ENCODE data around the gene ST6GALNAC4.

GRCh38 chr9:127945942-127946341 lies 29.1 kb upstream of the ST6GALNAC4 start:
- TF ChIP-seq, protein P1, sequence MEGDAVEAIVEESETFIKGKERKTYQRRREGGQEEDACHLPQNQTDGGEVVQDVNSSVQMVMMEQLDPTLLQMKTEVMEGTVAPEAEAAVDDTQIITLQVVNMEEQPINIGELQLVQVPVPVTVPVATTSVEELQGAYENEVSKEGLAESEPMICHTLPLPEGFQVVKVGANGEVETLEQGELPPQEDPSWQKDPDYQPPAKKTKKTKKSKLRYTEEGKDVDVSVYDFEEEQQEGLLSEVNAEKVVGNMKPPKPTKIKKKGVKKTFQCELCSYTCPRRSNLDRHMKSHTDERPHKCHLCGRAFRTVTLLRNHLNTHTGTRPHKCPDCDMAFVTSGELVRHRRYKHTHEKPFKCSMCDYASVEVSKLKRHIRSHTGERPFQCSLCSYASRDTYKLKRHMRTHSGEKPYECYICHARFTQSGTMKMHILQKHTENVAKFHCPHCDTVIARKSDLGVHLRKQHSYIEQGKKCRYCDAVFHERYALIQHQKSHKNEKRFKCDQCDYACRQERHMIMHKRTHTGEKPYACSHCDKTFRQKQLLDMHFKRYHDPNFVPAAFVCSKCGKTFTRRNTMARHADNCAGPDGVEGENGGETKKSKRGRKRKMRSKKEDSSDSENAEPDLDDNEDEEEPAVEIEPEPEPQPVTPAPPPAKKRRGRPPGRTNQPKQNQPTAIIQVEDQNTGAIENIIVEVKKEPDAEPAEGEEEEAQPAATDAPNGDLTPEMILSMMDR (IDR thresholded peaks at IDR 0.05; ENCODE audit: low read depth, low read length), result no peak
- TF ChIP-seq POLR2A (IDR thresholded peaks at IDR 0.05; ENCODE audit: extremely low read depth, insufficient read length), result no peak
- TF ChIP-seq, protein P2, sequence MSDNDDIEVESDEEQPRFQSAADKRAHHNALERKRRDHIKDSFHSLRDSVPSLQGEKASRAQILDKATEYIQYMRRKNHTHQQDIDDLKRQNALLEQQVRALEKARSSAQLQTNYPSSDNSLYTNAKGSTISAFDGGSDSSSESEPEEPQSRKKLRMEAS (IDR thresholded peaks at IDR 0.05; ENCODE audit: low read depth, low read length), result no peak

All from NB4 (cell line).